Panc1 (cell line): Measurements from ENCODE around the gene DHCR24.

ENCODE experiments used
- POLR2AphosphoS5 ChIP-seq: IDR thresholded peaks from 2 replicates; pipeline ENCODE4 v1.6.1; 2012; ENCODE audit warnings: mild to moderate bottlenecking, low read depth, low read length, moderate library complexity
- SIN3A ChIP-seq: IDR thresholded peaks from 2 replicates; pipeline ENCODE4 v1.6.1; 2012; ENCODE audit warnings: low read depth, mild to moderate bottlenecking, low read length, moderate library complexity, borderline replicate concordance; ENCODE audit not compliant: insufficient read depth
- TF ChIP-seq, protein P1 (sequence below), 2 experiments: IDR thresholded peaks; 2 replicates each; pipeline ENCODE4 v1.6.1; 2011 to 2012; ENCODE audit warnings: low read depth in 2 of 2, control low read depth in 1 of 2, low read length in 1 of 2, mild to moderate bottlenecking in 1 of 2, moderate library complexity in 1 of 2; ENCODE audit not compliant: insufficient read depth in 1 of 2
- TF ChIP-seq, protein P2 (sequence below): fragments of 450-650 bp; IDR thresholded peaks from 2 replicates; pipeline ENCODE4 v1.5.1; 2017; ENCODE audit warnings: mild to moderate bottlenecking

DNA sequence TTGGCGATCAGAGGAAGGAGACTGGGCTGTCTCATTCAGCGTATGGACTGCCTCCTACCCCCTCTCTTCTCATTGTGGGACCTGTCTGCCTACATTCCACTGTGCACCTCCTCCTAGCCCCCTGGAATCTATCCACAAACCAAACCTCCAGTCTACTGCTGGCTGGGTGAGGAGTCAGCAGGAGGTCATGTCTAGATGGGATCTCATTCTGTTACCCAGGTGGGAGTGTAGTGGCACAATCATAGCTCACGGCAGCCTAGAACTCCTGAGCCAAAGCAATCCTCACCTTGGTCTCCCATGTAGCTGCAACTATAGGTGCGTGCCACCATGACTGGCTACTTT lies 67.8 kb downstream of the DHCR24 start:
- TF ChIP-seq SIN3A (no peak), POLR2AphosphoS5 (no peak)
- TF ChIP-seq, protein P1, sequence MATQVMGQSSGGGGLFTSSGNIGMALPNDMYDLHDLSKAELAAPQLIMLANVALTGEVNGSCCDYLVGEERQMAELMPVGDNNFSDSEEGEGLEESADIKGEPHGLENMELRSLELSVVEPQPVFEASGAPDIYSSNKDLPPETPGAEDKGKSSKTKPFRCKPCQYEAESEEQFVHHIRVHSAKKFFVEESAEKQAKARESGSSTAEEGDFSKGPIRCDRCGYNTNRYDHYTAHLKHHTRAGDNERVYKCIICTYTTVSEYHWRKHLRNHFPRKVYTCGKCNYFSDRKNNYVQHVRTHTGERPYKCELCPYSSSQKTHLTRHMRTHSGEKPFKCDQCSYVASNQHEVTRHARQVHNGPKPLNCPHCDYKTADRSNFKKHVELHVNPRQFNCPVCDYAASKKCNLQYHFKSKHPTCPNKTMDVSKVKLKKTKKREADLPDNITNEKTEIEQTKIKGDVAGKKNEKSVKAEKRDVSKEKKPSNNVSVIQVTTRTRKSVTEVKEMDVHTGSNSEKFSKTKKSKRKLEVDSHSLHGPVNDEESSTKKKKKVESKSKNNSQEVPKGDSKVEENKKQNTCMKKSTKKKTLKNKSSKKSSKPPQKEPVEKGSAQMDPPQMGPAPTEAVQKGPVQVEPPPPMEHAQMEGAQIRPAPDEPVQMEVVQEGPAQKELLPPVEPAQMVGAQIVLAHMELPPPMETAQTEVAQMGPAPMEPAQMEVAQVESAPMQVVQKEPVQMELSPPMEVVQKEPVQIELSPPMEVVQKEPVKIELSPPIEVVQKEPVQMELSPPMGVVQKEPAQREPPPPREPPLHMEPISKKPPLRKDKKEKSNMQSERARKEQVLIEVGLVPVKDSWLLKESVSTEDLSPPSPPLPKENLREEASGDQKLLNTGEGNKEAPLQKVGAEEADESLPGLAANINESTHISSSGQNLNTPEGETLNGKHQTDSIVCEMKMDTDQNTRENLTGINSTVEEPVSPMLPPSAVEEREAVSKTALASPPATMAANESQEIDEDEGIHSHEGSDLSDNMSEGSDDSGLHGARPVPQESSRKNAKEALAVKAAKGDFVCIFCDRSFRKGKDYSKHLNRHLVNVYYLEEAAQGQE (IDR thresholded peaks at IDR 0.05; ENCODE audit: insufficient read depth in 1 of 2, low read depth in 2 of 2, low read length in 1 of 2), result no peak
- TF ChIP-seq, protein P2, sequence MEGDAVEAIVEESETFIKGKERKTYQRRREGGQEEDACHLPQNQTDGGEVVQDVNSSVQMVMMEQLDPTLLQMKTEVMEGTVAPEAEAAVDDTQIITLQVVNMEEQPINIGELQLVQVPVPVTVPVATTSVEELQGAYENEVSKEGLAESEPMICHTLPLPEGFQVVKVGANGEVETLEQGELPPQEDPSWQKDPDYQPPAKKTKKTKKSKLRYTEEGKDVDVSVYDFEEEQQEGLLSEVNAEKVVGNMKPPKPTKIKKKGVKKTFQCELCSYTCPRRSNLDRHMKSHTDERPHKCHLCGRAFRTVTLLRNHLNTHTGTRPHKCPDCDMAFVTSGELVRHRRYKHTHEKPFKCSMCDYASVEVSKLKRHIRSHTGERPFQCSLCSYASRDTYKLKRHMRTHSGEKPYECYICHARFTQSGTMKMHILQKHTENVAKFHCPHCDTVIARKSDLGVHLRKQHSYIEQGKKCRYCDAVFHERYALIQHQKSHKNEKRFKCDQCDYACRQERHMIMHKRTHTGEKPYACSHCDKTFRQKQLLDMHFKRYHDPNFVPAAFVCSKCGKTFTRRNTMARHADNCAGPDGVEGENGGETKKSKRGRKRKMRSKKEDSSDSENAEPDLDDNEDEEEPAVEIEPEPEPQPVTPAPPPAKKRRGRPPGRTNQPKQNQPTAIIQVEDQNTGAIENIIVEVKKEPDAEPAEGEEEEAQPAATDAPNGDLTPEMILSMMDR, result no peak
